IMR-90 (cell line): ENCODE measurements around the gene ARHGEF38. TPM values are rescaled to one million over a fixed set of nuclear protein-coding genes. Genes with fewer than 3 reads are reported as not detected.

Source experiments
- ATAC-seq: fragments of 200-7000 bp; cut with Tn5 transposase; 2 replicates; pipeline ENCODE4 v1.9.1; 2020; ENCODE audit warnings: low read depth, mild to moderate bottlenecking, moderate library complexity
- BruUV-seq: library from RNA; stranded (reverse); fragments of 400-500 nt; replicated peaks from 2 replicates; lab custom pipeline; 2021; lab: Mats Ljungman, UMichigan
- CTCF ChIA-PET: fragments of 300-600 bp; formaldehyde crosslinking; extraction: SDS; loops from one replicate; lab custom pipeline; 2021; ENCODE audit warnings: antibody characterized with exemption; lab: Yijun Ruan, JAX
- POLR2A ChIA-PET: fragments of 300-600 bp; sonication (Branson Sonifier 250); formaldehyde crosslinking; loops from one replicate; lab custom pipeline; 2022; ENCODE audit warnings: antibody characterized with exemption; ENCODE audit not compliant: unreplicated experiment; lab: Charles Lee
- DNase-seq: peaks from one replicate; pipeline ENCODE4 v3.0.0; 2013
- H2AFZ ChIP-seq: replicated peaks from 2 replicates; pipeline ENCODE3; 2013; ENCODE audit warnings: low read length, mild to moderate bottlenecking; ENCODE audit not compliant: poor library complexity
- H2AK5ac ChIP-seq: 2 replicates; pipeline ENCODE4 v1.6.1; 2013; ENCODE audit warnings: low read depth, low read length, inconsistent platforms
- H2AK9ac ChIP-seq: replicated peaks from 2 replicates; pipeline ENCODE3; 2013; ENCODE audit warnings: mild to moderate bottlenecking, low read depth, low read length, moderate library complexity; ENCODE audit not compliant: poor library complexity
- H2BK120ac ChIP-seq: 2 replicates; pipeline ENCODE4 v1.6.1; 2013; ENCODE audit warnings: low read depth, low read length, inconsistent platforms
- H2BK15ac ChIP-seq: 3 replicates; pipeline ENCODE4 v1.6.1; 2013; ENCODE audit warnings: low read depth, low read length, inconsistent platforms
- H2BK20ac ChIP-seq: 2 replicates; pipeline ENCODE4 v1.6.1; 2013; ENCODE audit warnings: low read depth, mild to moderate bottlenecking, inconsistent platforms, low read length, moderate library complexity
- H2BK5ac ChIP-seq: 2 replicates; pipeline ENCODE4 v1.6.1; 2013; ENCODE audit warnings: mild to moderate bottlenecking, low read depth, low read length, inconsistent platforms; ENCODE audit not compliant: poor library complexity, severe bottlenecking
- H3K14ac ChIP-seq: replicated peaks from 2 replicates; pipeline ENCODE4 v1.6.1; 2013; ENCODE audit warnings: low read depth, low read length, inconsistent platforms
- H3K18ac ChIP-seq: 2 replicates; pipeline ENCODE4 v1.6.1; 2013; ENCODE audit warnings: low read depth, low read length, control low read depth
- H3K23ac ChIP-seq: 2 replicates; pipeline ENCODE4 v1.6.1; 2013; ENCODE audit warnings: low read depth, low read length, inconsistent platforms
- H3K27ac ChIP-seq: 2 replicates; pipeline ENCODE4 v1.5.1; 2013; ENCODE audit warnings: mild to moderate bottlenecking, control low read depth, low read length; ENCODE audit not compliant: insufficient read depth
- H3K27me3 ChIP-seq: 2 replicates; pipeline ENCODE4 v1.6.1; 2013; ENCODE audit warnings: low read length; ENCODE audit not compliant: control insufficient read depth, insufficient read depth
- H3K36me3 ChIP-seq: 2 replicates; pipeline ENCODE4 v1.6.1; 2013; ENCODE audit warnings: low read length, mixed read lengths; ENCODE audit not compliant: control insufficient read depth, insufficient read depth
- H3K4ac ChIP-seq: 2 replicates; pipeline ENCODE4 v1.6.1; 2013; ENCODE audit warnings: low read depth, low read length, inconsistent platforms
- H3K4me1 ChIP-seq: 2 replicates; pipeline ENCODE4 v1.6.1; 2013; ENCODE audit warnings: low read length, mixed read lengths; ENCODE audit not compliant: control insufficient read depth, insufficient read depth
- H3K4me2 ChIP-seq: 2 replicates; pipeline ENCODE4 v1.6.1; 2013; ENCODE audit warnings: low read depth, mild to moderate bottlenecking, control low read depth, low read length, moderate library complexity
- H3K4me3 ChIP-seq: 2 replicates; pipeline ENCODE4 v1.5.1; 2013; ENCODE audit warnings: low read depth, mild to moderate bottlenecking, control low read depth, low read length, moderate library complexity; ENCODE audit not compliant: insufficient read depth
- H3K56ac ChIP-seq: 2 replicates; pipeline ENCODE4 v1.6.1; 2013; ENCODE audit warnings: low read length, inconsistent platforms; ENCODE audit not compliant: insufficient read depth; ENCODE audit errors: extremely low read depth
- H3K79me1 ChIP-seq, 2 experiments: 2 replicates each; pipeline ENCODE4 v1.6.1; 2013; ENCODE audit warnings: low read length in 2 of 2, inconsistent platforms in 1 of 2, low read depth in 1 of 2
- H3K9ac ChIP-seq: 2 replicates; pipeline ENCODE4 v1.6.1; 2013; ENCODE audit warnings: low read depth, low read length, control low read depth
- H3K9me1 ChIP-seq: 2 replicates; pipeline ENCODE4 v1.6.1; 2013; ENCODE audit warnings: low read length, inconsistent platforms; ENCODE audit not compliant: insufficient read depth
- H3K9me3 ChIP-seq: 2 replicates; pipeline ENCODE4 v1.6.1; 2013; ENCODE audit warnings: low read length; ENCODE audit not compliant: control insufficient read depth, insufficient read depth
- H4K20me1 ChIP-seq: 2 replicates; pipeline ENCODE4 v1.6.1; 2013; ENCODE audit warnings: low read length, inconsistent platforms; ENCODE audit not compliant: insufficient read depth
- H4K5ac ChIP-seq: 2 replicates; pipeline ENCODE4 v1.6.1; 2013; ENCODE audit warnings: mild to moderate bottlenecking, low read depth, low read length, control low read depth
- H4K8ac ChIP-seq, 2 experiments: 2 replicates each; pipeline ENCODE4 v1.6.1; 2013; ENCODE audit warnings: low read depth in 2 of 2, low read length in 2 of 2, control low read depth in 1 of 2, inconsistent platforms in 1 of 2
- H4K91ac ChIP-seq: 2 replicates; pipeline ENCODE4 v1.6.1; 2013; ENCODE audit warnings: low read depth, low read length, inconsistent platforms; ENCODE audit not compliant: insufficient read depth
- CEBPB ChIP-seq: IDR thresholded peaks from 2 replicates; pipeline ENCODE4 v1.6.1; 2012; ENCODE audit warnings: low read depth, low read length, improper control_type of control experiment
- CTCF ChIP-seq: conservative IDR thresholded peaks from 2 replicates; pipeline ENCODE4 v1.5.1; 2012; ENCODE audit warnings: mild to moderate bottlenecking, low read depth, low read length, improper control_type of control experiment
- FOS ChIP-seq: fragments of 150-350 bp; IDR thresholded peaks from 2 replicates; pipeline ENCODE4 v1.6.1; 2016; ENCODE audit warnings: low read depth, low read length
- MAZ ChIP-seq: IDR thresholded peaks from 2 replicates; pipeline ENCODE4 v1.6.1; 2012; ENCODE audit warnings: low read depth, mild to moderate bottlenecking, low read length, improper control_type of control experiment, moderate library complexity, borderline replicate concordance
- MXI1 ChIP-seq: IDR thresholded peaks from 2 replicates; pipeline ENCODE4 v1.6.1; 2012; ENCODE audit warnings: low read depth, mild to moderate bottlenecking, low read length, moderate library complexity, borderline replicate concordance
- NFE2L2 ChIP-seq: fragments of 150-350 bp; IDR thresholded peaks from 2 replicates; pipeline ENCODE4 v1.6.1; 2016; ENCODE audit warnings: low read depth, mild to moderate bottlenecking, low read length
- RCOR1 ChIP-seq: IDR thresholded peaks from 2 replicates; pipeline ENCODE4 v1.6.1; 2012; ENCODE audit warnings: mild to moderate bottlenecking, low read length, improper control_type of control experiment; ENCODE audit not compliant: insufficient replicate concordance
- SMC3 ChIP-seq: fragments of 150-350 bp; IDR thresholded peaks from 2 replicates; pipeline ENCODE4 v1.6.1; 2016; ENCODE audit warnings: low read depth, mild to moderate bottlenecking, antibody characterized with exemption, low read length, moderate library complexity
- WGBS, 2 experiments: methylation state at CpG; one replicate each; pipeline versions ENCODE4 v1.1.5 to v1.1.7; 2013; ENCODE audit warnings: missing lambda C conversion rate in 2 of 2; ENCODE audit not compliant: insufficient read length in 1 of 2; ENCODE audit errors: extremely low coverage in 2 of 2; 5-methylcytosine and 5-hydroxymethylcytosine counted together
- dilution Hi-C: fragments of 300-500 bp; cut with HindIII; formaldehyde crosslinking; loops from one replicate; pipeline ENCODE4 v1.14.3; 2018; ENCODE audit warnings: low sequenced_read_pairs; ENCODE audit not compliant: unreplicated experiment
- in situ Hi-C: fragments of 300-500 bp; cut with MboI; formaldehyde crosslinking; loops from 3 replicates; pipeline ENCODE4 v1.14.3; 2019; ENCODE audit warnings: low sequenced_read_pairs, inconsistent platforms, mixed read lengths
- intact Hi-C: fragments of 100-400 bp; cut with micrococcal nuclease; formaldehyde crosslinking; loops from 2 replicates; pipeline ENCODE4 v1.10.0; 2022
- polyA plus RNA-seq, 3 experiments: library from polyadenylated mRNA; depleted of rRNA; stranded (reverse); fragments of >200 nt; gene quantifications; 2 replicates each; pipeline ENCODE4 v1.2.3, GENCODE V29; 2012; ENCODE audit warnings: low replicate concordance in 1 of 3
- total RNA-seq: library from RNA; depleted of rRNA; stranded (reverse); fragments of >200 nt; gene quantifications from 2 replicates; pipeline ENCODE4 v1.2.3, GENCODE V29; 2012

The ARHGEF38 gene
- total and polyA plus RNA-seq, 2 of the 4 experiments (the other 2 are of a cell fraction): not detected

- Histone ChIP-seq H2BK15ac (no peak overlapping the region), H3K9me1 (no peaks in the 10 kb centered on the region), H3K4me3 (no peak overlapping the region), H3K27ac (no peak overlapping the region), H3K18ac (no peak overlapping the region), H4K8ac (no peak overlapping the region), H4K5ac (no peak overlapping the region), H3K27me3 (no peaks in the 10 kb centered on the region), H3K4ac (no peak overlapping the region), H4K20me1 (no peaks in the 10 kb centered on the region), H3K9me3 (no peaks in the 10 kb centered on the region), H3K14ac (no peak overlapping the region), H2AK5ac (no peak overlapping the region), H3K79me1 (no peaks in the 10 kb centered on the region), H4K91ac (no peak overlapping the region), H3K56ac (no peak overlapping the region), H3K4me1 (no peaks in the 10 kb centered on the region), H2AK9ac (no peak overlapping the region), H3K23ac (no peak overlapping the region), H2BK120ac (no peak overlapping the region), H3K4me2 (no peak overlapping the region), H2BK5ac (no peak overlapping the region), H3K36me3 (no peaks in the 10 kb centered on the region), H3K9ac (no peak overlapping the region), H2BK20ac (no peak overlapping the region), H2AFZ (no peak overlapping the region)
- no peak for TF ChIP-seq SMC3
- TF ChIP-seq CTCF: no peak
- no peak for TF ChIP-seq MAZ
- TF ChIP-seq MXI1: no peak
- TF ChIP-seq RCOR1: no peak
- TF ChIP-seq FOS: no peak
- TF ChIP-seq NFE2L2: no peak
- TF ChIP-seq CEBPB: no peak
- in situ Hi-C loops (no loop called here), intact Hi-C loops (no loop called here), dilution Hi-C loops (no loop called here)
- WGBS, 2 experiments: 77% methylated on average over 8 of the region's 15 CpGs; no CpG with 5 or more reads in 1 of the 2 experiments
- ChIA-PET CTCF (no interaction called here), POLR2A (no interaction called here)
- DNase-seq: no peak
- ATAC-seq: no peak
- BruUV-seq: no TSS peak
These were observed 25.8 kb upstream of the ARHGEF38 start for GRCh38 chr4:105526656-105527055.
